Prostate gland (tissue), 2 donors: ENCODE results near the gene HES3.

Source experiments
- POLR2AphosphoS5 ChIP-seq: sonication (generic); formaldehyde crosslinking; IDR thresholded peaks from one replicate; pipeline ENCODE4 v1.6.1; 2017; ENCODE audit warnings: antibody characterized with exemption
- TF ChIP-seq, protein P1 (sequence below), 4 experiments: fragments of 200-600 bp in 2 of 4; fragments of 450-650 bp in 2 of 4; sonication (generic) in 2 of 4; IDR thresholded peaks; 1 replicate in 3 of 4; 2 replicates in 1 of 4; pipeline ENCODE4 v1.5.1; 2016 to 2019; ENCODE audit warnings: antibody characterized with exemption in 4 of 4, mild to moderate bottlenecking in 2 of 4, moderate library complexity in 2 of 4

DNA sequence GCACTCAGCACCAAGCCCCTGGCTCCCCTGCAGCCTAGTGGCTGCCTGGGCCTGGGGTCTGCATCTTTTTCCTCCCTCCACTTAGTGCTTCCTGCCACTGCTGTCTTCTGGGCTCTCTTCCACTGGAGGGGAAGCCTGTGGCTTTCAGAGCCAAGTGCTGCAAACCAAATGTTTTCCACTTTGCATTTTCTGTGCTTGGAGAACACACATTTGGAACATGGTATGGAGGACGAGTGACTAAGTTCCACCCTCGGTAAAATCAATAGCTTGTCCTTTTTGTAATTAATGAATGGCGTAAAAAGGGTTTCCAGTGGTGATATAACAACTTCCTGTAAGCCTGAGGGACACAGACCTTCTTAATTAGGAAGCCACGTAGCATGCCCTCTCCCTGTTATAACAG is 27.0 kb downstream of the HES3 start:
- no peak for TF ChIP-seq POLR2AphosphoS5
- TF ChIP-seq, protein P1, sequence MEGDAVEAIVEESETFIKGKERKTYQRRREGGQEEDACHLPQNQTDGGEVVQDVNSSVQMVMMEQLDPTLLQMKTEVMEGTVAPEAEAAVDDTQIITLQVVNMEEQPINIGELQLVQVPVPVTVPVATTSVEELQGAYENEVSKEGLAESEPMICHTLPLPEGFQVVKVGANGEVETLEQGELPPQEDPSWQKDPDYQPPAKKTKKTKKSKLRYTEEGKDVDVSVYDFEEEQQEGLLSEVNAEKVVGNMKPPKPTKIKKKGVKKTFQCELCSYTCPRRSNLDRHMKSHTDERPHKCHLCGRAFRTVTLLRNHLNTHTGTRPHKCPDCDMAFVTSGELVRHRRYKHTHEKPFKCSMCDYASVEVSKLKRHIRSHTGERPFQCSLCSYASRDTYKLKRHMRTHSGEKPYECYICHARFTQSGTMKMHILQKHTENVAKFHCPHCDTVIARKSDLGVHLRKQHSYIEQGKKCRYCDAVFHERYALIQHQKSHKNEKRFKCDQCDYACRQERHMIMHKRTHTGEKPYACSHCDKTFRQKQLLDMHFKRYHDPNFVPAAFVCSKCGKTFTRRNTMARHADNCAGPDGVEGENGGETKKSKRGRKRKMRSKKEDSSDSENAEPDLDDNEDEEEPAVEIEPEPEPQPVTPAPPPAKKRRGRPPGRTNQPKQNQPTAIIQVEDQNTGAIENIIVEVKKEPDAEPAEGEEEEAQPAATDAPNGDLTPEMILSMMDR (IDR thresholded peaks at IDR 0.05), result no peak
